ENCODE measurements around the gene ZNF469. TPM values are rescaled to one million over a fixed set of nuclear protein-coding genes. Genes with fewer than 3 reads are reported as not detected.

The ZNF469 gene
- total and polyA plus RNA-seq, 2 of the 13 experiments (the other 11 are each of a cell fraction or from before 2014, with no cell fraction given), result not detected

GRCh38 chr16:88430524-88431446 lies 48.0 kb downstream of the ZNF469 start:
- no peaks in the 10 kb centered on the region for H3K9me3 ChIP-seq (ENCODE audit: low read length)
- H3K4me3 ChIP-seq (replicated peaks in 1 of 3; ENCODE audit: insufficient read depth in 1 of 3, low read depth in 2 of 3, low read length in 3 of 3), result peak overlapping the region in 1 of 3 experiments; percentile 47; a peak in 1 of 6 replicates
- no peak overlapping the region for H3K9ac ChIP-seq (ENCODE audit: insufficient read depth, low read depth, low read length)
- ATAC-seq (no peak; the same call in 2 of the 3 replicates), FAIRE-seq (no peak), DNase-seq (ENCODE audit: low spot score) (no peak)
- H3K27me3 ChIP-seq (ENCODE audit: control insufficient read depth in 1 of 2, insufficient read depth in 2 of 2, low read length in 2 of 2), result peaks cover 66 to 99% of the 10 kb centered on the region in 2 experiments
- POLR2A ChIA-PET, result no interaction called here
- H2AFZ ChIP-seq (ENCODE audit: low read length), result no peak overlapping the region
- WGBS (ENCODE audit: low lambda C conversion rate), result 9% methylated on average over 42 of the region's 80 CpGs
- no peaks in the 10 kb centered on the region for H3K4me1 ChIP-seq (ENCODE audit: insufficient read depth, low read length)
- CTCF ChIA-PET (ENCODE audit: low intra/inter-chr PET ratio, low total read pairs), result no interaction called here
- in situ Hi-C loops (cut with HindIII; ENCODE audit: extremely low pct_ligation_motif_present, low pct_unique_long_range_greater_than_20kb) (loop anchor here (10.0 kb wide), 1 partner anchor 236 kb away; no protein-coding TSS in a partner anchor), intact Hi-C loops (cut with micrococcal nuclease; ENCODE audit: unreplicated experiment) (no loop called here)
- BruUV-seq (replicated peaks), result no TSS peak
- no peak overlapping the region for H3K27ac ChIP-seq (ENCODE audit: extremely low read length, insufficient read depth, low read length)
- no peaks in the 10 kb centered on the region for H3K36me3 ChIP-seq (replicated peaks in 1 of 2; ENCODE audit: control insufficient read depth in 1 of 2, insufficient read depth in 2 of 2, low read length in 2 of 2)
- H3K79me2 ChIP-seq (ENCODE audit: insufficient read depth, low read length), result no peaks in the 10 kb centered on the region
- H4K20me1 ChIP-seq (ENCODE audit: insufficient read depth, low read length), result peaks cover 7% of the 10 kb centered on the region; the same call in 1 of the 2 replicates
- no peak overlapping the region; the same call in 1 of the 2 replicates for H3K4me2 ChIP-seq (ENCODE audit: low read depth, low read length)
- TF ChIP-seq CBFB (CRISPR knock-in tag; IDR thresholded peaks at IDR 0.05), result no peak
- TF ChIP-seq, protein P1, sequence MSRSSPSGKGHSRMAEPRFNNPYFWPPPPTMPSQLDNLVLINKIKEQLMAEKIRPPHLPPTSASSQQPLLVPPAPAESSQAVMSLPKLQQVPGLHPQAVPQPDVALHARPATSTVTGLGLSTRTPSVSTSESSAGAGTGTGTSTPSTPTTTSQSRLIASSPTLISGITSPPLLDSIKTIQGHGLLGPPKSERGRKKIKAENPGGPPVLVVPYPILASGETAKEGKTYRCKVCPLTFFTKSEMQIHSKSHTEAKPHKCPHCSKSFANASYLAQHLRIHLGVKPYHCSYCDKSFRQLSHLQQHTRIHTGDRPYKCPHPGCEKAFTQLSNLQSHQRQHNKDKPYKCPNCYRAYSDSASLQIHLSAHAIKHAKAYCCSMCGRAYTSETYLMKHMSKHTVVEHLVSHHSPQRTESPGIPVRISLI (CRISPR knock-in tag; IDR thresholded peaks at IDR 0.05; ENCODE audit: borderline replicate concordance), result no peak
- TF ChIP-seq EP300 (IDR thresholded peaks at IDR 0.05; ENCODE audit: low read depth in 2 of 2, low read length in 2 of 2), result no peak
- TF ChIP-seq EP300 (CRISPR knock-in tag; IDR thresholded peaks at IDR 0.05; ENCODE audit: borderline replicate concordance), result no peak
- TF ChIP-seq HES4 (CRISPR knock-in tag; IDR thresholded peaks at IDR 0.05; ENCODE audit: borderline replicate concordance), result no peak
- TF ChIP-seq SP2 (CRISPR knock-in tag; IDR thresholded peaks at IDR 0.05), result no peak
- TF ChIP-seq YY1 (IDR thresholded peaks at IDR 0.05; ENCODE audit: insufficient read depth, insufficient replicate concordance, low read depth, low read length), result no peak
- no peak for TF ChIP-seq ZBTB44 (CRISPR knock-in tag; IDR thresholded peaks at IDR 0.05)
- TF ChIP-seq ZNF589 (CRISPR knock-in tag; conservative IDR thresholded peaks at IDR 0.05), result no peak
- TF ChIP-seq, protein P2, sequence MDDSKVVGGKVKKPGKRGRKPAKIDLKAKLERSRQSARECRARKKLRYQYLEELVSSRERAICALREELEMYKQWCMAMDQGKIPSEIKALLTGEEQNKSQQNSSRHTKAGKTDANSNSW (CRISPR knock-in tag; IDR thresholded peaks at IDR 0.05; ENCODE audit: borderline replicate concordance), result no peak
- no peak for TF ChIP-seq FOSL1 (CRISPR knock-in tag; IDR thresholded peaks at IDR 0.05; ENCODE audit: borderline replicate concordance)
- TF ChIP-seq SP5 (CRISPR knock-in tag; IDR thresholded peaks at IDR 0.05; ENCODE audit: borderline replicate concordance, low read depth), result no peak
- peak; percentile 21; the same call in 1 of the 2 replicates for TF ChIP-seq GABPB1 (CRISPR knock-in tag; IDR thresholded peaks at IDR 0.05)
- TF ChIP-seq HNRNPLL (IDR thresholded peaks at IDR 0.05; ENCODE audit: low read depth, low read length, poor library complexity, severe bottlenecking), result peak; percentile 10
- no peak for TF ChIP-seq ZNF260 (CRISPR knock-in tag; IDR thresholded peaks at IDR 0.05; ENCODE audit: borderline replicate concordance, low read depth)
- TF ChIP-seq ETV6 (CRISPR knock-in tag; conservative IDR thresholded peaks at IDR 0.05), result no peak
